G401 (cell line): ENCODE measurements around the gene MEPCE. TPM values are rescaled to one million over a fixed set of nuclear protein-coding genes. Genes with fewer than 3 reads are reported as not detected.
"Not testable (repeated sequence)": the region's sequence is repeated elsewhere in the genome, so short reads cannot be mapped to it uniquely, and the experiment has no call there.

Experiments used
- DNase-seq: peaks from one replicate; pipeline ENCODE4 v3.0.0-alpha.2; 2015; ENCODE audit warnings: low spot score
- in situ Hi-C: cut with HindIII; loops from 2 replicates; pipeline ENCODE4 v1.10.0; 2016; ENCODE audit warnings: low sequenced_read_pairs, mixed read lengths
- total RNA-seq: library from RNA; depleted of rRNA; stranded (reverse); fragments of >200 nt; shearing (Covaris generic); gene quantifications from 2 replicates; pipeline ENCODE4 v1.2.3, GENCODE V29; 2014; rRNA removed

The MEPCE gene
- 42.5 and 57.7 TPM in 2 replicates for total RNA-seq

GRCh38 chr7:100429637-100430492 is at the start of gene MEPCE:
MEPCE (plus strand) TSS chr7:100429831; CDS start chr7:100430019, 188 bp downstream.
- peak; percentile 92 for DNase-seq
- in situ Hi-C loops, result no loop called here

- DNase-seq, result no peak
- in situ Hi-C loops, result no loop called here
Observed at GRCh38 chr7:100380196-100380595, 49.4 kb upstream of the MEPCE start.

- DNase-seq, in situ Hi-C loops: not testable (repeated sequence)
Observed at GRCh38 chr7:100381531-100382233, 47.9 kb upstream of the MEPCE start.

GRCh38 chr7:100382234-100382853 is 47.3 kb upstream of the MEPCE start:
- in situ Hi-C loops, result not testable (repeated sequence)

GRCh38 chr7:100384628-100385294 is 44.9 kb upstream of the MEPCE start:
- in situ Hi-C loops, result no loop called here
- DNase-seq, result no peak

More at GRCh38 chr7:100382234-100382853, 47.3 kb upstream of the MEPCE start:
- DNase-seq, result peak; percentile 57

- in situ Hi-C loops, result no loop called here
- no peak for DNase-seq
Observed at GRCh38 chr7:100386940-100387339, 42.7 kb upstream of the MEPCE start.

- in situ Hi-C loops, result no loop called here
- DNase-seq, result no peak
Observed at GRCh38 chr7:100387695-100388094, 41.9 kb upstream of the MEPCE start.

- in situ Hi-C loops, result no loop called here
- no peak for DNase-seq
Observed at GRCh38 chr7:100389437-100390088, 40.1 kb upstream of the MEPCE start.

GRCh38 chr7:100390286-100391009 is 39.2 kb upstream of the MEPCE start:
- peak; percentile 62 for DNase-seq
- in situ Hi-C loops, result no loop called here

- in situ Hi-C loops, result no loop called here
- DNase-seq, result no peak
Observed at GRCh38 chr7:100393233-100393905, 36.3 kb upstream of the MEPCE start.

GRCh38 chr7:100394077-100394476 is 35.6 kb upstream of the MEPCE start:
- in situ Hi-C loops, result no loop called here
- no peak for DNase-seq

- in situ Hi-C loops, result no loop called here
- no peak for DNase-seq
Observed at GRCh38 chr7:100396421-100396982, 33.1 kb upstream of the MEPCE start.

GRCh38 chr7:100397315-100398081 is 32.1 kb upstream of the MEPCE start:
- DNase-seq, result peak; percentile 67
- in situ Hi-C loops, result no loop called here

GRCh38 chr7:100398239-100398638 is 31.4 kb upstream of the MEPCE start:
- peak; percentile 80 for DNase-seq
- in situ Hi-C loops, result no loop called here

- peak; percentile 23 for DNase-seq
- in situ Hi-C loops, result no loop called here
Observed at GRCh38 chr7:100400041-100400440, 29.6 kb upstream of the MEPCE start.

GRCh38 chr7:100400656-100401055 is 29.0 kb upstream of the MEPCE start:
- peak; percentile 79 for DNase-seq
- in situ Hi-C loops, result no loop called here

GRCh38 chr7:100401811-100402210 is 27.8 kb upstream of the MEPCE start:
- in situ Hi-C loops, result no loop called here
- DNase-seq, result peak; percentile 95
